GM20431 (cell line): ENCODE results near the gene PRKAG2.

Source experiments
- in situ Hi-C: fragments of 300-500 bp; cut with MseI, MboI; formaldehyde crosslinking; loops from one replicate; pipeline ENCODE4 v1.15.0; 2020; ENCODE audit warnings: low sequenced_read_pairs; ENCODE audit not compliant: unreplicated experiment

Gene PRKAG2

DNA sequence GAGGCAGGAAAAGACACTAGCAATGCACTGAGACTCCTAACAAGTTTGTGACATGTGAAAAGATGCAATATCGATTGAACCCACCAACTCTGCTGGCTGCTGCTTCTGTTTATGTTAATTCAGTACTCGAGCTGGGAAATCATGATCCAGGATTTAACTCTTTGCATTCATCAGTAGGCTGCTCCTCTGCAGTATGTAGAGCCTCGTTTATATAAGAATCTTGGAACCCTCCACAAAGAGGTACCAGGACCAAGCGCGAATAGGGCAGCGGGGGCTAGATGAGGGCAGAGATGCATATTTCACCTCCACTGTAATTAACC, 7.8 kb downstream of the PRKAG2 start:
- in situ Hi-C loops = no loop called here

DNA sequence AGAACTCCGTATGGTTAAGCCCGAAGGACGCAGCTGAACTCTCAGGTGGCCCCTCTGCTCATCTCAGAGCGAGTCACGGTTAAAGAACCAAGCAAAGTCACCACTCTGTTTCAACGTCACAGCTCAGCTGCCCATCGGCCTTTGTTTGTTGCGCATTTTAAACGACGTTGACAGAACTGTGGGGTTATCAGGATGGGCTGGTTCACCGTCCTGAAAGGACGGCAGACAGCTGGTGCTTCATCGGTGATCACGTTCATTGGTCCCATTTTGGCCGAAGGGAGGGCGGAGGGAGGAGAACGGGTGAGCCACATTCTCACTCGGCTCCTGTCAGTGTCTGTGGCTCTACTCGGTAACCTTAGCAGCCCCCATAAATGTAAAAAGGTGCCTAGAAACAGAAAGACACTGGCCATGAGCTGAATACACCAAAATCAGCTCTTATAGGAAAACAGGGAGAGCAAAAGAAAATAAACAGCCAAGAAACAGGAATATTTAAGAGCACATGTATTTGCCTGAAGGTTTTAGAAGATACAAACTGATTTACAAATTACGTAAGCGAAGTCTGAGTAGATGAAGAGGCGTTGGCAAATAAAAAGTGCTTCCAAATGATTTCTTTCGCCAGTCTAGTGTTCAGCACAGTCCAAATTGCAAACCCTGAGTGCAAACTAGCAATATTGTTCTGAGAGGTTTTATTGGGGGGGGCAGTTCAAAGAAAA, 8.4 kb downstream of the PRKAG2 start:
- in situ Hi-C loops = no loop called here

DNA sequence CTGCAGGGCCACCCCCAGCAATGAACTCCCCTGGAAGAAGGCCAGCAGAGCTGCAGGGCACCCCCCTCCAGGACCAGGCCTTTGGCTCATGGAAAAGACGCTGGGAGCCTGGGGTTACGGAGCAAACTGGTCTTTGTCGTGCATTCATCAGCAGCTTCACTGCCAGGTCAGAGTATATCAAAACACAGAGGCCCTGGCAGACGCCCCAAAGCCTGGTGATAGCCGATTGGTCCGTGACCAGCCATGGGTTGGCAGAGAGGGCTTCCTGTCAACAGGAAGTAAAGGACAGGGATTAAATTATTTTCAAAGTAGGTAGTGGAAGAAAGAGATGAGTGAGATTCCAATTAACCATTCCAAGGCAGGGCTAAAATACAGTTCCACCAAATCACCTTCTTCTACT, 9.0 kb downstream of the PRKAG2 start:
- in situ Hi-C loops = no loop called here

DNA sequence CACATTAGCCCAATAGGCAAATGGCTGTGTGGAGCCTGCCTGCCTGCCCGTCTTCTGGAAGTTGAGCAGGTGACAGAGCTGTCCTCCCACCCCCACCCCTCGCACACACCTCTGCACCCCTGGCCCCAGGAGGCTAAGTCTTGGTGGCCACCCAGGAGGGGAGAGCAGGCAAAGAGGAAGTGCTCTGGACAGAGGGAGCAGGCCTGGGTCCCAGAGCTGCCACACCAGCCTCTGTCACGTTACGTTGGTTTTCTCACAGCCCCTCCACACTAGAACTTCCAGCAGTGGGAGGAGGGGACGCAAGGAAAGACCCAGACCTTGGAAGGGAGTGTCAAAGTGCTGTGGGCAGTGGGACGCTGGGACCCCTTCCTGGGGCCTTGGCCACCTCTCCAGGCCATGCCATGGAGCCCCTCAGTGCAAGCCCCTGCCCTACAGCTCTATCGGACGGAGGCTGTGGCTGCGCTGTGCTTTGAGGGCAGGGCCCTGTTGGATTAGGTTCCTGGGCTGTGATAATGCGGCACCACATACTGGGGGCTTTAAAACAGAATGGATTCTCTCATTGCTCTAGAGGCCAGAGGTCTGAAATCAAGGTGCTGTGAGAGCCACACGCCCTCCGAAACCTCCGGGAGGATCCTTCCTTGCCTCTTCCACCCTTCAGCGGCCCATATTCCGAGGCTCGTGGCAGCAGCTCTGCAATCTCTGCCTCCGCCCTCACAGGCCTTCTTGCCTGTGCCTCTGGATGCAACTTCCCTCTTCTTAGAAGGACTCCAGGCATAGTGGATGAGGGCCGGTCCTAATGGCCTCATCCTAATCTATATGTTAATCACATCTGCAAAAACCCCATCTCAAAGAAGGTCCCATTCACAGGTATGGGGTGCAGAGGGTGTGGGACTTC, 9.9 kb downstream of the PRKAG2 start:
- in situ Hi-C loops = no loop called here

DNA sequence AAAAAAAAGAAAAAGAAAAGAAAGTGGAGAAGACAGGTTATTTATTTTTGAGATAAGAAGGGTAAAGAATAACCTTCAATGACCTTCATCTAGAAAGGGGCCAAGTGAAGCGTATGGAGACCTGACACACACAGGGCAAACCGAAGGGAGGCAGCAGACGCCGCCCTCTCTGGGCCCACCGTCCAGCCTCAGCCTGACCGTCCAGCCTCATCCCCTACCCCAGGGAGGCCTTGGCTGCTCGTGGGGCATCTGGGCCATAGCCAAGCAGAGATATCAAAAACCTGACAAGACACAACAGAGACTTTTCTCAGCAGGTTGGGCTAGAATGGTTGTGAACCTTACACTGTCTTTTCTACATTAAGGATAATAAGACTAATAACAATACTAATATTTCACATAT, 10.9 kb downstream of the PRKAG2 start:
- in situ Hi-C loops = no loop called here

DNA sequence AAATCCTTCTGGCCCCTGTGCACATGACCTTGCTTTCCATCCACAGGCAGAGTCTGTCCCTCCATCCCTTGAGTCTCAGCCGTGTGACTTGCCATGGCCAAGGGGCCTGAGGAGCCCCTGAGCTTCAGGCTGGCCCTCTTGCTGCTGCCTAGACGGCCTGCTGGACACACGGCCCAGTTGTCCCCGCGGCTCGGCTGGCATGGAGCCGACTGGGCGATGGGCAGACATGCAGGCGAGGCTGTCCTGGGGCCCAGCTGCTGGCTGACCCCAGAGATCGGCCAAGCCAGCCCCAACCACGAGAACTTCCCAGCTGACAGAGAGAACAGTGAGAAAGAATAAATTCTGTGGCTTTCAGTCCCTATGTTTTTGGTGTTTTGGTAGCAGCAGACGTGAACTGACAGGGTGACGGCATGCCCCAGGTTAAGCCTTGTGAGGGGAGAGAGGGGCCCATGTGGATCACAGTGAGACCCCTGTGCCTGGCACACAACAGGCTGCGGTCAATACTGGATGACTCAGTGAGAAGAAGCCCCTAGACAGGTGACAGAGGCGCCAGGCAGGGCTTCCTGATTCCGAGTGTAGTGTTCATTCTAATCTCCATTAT, 11.7 kb downstream of the PRKAG2 start:
- in situ Hi-C loops = no loop called here

DNA sequence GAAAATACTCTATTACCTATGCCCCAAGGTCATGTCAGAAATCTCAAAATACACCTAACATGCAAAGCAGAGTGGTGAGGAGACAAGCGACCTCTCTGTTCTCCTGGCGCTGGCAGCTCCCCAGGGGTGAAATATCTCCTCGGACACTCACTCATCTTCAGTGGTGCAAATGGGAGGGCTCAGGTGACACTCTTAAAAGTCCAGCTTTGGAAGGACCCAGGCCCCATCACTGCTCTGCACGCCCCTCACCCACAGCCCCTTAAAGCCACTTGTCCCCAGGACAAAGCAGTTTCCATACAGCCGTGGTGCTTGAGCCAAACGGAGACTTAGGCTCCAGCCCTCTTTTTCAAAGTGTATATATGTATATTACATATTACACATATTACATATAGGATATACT, 12.4 kb downstream of the PRKAG2 start:
- in situ Hi-C loops = no loop called here

DNA sequence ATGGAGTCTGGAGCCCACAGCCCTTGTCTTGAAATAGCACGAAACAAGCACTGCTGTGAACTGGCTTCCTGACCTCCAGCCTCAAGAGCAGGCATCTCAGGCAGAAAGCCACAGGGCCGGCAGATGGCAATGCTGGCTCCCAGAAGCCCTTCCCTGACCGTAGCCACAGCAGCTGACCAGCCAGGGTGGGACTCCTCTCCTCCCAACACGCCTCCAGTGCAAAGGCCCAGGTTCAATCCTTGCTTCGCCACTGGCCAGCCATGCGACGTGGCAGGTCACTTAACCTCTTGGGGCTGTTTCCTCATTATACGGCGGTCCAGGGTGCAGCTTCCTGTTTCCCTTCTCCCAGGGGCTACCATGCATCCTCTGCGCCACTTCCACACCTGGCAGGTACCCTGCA, 12.8 kb downstream of the PRKAG2 start:
- in situ Hi-C loops = no loop called here

DNA sequence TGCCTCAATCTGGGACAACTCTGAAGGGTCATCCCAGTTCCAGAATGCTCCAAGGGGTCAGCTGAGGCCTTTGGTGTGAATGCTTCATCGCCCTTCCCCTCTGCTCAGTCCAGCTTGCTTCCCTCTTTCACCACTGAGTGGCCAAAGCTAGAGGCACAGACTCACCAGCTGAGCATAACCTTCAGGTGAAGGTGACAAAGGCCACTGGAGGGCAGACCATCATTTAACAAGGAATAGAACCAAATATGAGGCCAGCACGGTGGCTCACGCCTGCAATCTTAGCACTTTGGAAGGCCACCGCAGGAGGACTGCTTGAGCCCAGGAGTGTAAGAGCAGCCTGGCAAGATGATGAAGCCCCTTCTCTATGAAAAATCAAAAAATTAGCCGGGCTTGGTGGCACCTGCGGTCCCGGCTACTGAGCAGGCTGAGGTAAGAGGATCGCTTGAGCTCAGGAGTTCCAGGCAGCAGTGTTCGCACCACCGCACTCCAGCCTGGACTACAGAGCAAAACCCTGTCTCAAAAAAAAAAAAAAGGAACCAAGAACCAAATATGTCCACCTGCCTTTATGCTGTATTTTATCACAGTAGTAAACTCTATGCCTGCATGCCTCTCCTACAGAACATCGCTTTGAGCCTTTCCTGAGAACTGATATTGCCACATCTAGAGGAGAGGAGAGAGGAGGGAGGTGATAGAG, 13.4 kb downstream of the PRKAG2 start:
- in situ Hi-C loops = no loop called here

DNA sequence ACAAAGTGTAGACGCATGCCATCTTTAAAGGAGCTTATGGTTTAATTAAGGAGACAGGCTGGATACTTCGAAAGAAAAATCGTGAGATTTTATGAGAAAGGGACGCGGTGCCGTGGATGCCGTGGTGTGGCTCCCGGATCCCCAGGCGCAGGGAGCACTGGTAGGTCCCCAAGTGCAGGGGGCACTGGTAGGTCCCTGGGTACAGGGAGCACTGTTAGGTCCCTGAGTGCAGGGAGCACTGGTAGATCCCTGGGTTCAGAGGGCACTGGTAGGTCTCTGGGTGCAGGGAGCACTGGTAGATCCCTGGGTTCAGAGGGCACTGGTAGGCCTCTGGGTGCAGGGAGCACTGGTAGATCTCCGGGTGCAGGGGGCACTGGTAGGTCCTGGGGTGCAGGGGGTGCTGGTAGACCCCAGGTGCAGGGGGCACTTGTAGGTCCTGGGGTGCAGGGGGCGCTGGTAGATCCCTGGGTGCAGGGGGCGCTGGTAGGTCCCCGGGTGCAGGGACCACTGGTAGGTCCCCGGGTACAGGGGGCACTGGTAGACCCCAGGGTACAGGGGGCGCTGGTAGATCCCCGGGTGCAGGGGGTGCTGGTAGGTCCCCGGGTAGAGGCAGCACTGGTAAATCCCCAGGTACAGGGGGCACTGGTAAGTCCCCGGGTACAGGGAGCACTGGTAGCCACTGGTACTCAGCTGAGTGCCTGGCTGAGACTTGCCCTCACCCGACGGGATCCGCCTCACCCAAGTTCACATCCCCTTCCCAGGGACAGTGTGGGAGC, 14.1 kb downstream of the PRKAG2 start:
- in situ Hi-C loops = no loop called here

DNA sequence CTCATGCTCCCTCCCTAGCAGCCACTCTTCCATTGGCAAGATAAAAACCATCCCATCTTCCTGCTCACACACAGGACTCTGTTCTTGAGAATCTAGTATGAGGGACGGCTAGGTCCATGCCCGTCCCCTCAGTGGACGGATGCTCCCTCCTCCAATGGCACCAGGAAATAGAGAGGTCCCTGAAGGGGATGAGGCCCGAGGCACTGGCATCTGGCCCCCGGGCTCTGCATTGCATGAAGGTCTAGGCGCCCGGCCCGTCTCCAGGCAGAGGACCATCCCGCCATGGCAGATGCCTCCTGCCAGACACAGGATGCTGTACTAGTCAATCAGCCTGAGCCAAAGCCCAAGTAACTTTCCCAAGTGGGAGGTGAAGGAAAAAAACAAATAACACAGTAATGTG, 15.0 kb downstream of the PRKAG2 start:
- in situ Hi-C loops = no loop called here

DNA sequence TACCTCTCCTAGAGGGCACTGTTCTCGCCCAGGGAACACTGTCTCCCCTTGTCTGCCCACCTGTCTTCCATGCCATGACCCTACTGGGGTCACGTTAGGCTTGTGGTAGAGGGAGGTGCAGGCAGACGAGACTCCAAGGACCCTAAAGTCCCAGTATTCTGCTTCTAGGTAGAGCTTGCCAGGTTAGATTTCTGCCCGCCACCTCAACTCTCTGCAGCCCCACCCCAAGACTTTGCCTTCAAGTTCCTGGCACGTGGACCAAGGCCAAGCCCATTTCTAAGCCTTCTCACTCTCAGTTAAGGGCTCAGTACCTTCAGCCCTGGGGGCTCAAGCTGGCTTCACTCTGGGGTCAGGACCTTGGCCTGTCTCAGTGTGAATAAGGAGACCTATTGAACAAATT, 16.1 kb downstream of the PRKAG2 start:
- in situ Hi-C loops = no loop called here

DNA sequence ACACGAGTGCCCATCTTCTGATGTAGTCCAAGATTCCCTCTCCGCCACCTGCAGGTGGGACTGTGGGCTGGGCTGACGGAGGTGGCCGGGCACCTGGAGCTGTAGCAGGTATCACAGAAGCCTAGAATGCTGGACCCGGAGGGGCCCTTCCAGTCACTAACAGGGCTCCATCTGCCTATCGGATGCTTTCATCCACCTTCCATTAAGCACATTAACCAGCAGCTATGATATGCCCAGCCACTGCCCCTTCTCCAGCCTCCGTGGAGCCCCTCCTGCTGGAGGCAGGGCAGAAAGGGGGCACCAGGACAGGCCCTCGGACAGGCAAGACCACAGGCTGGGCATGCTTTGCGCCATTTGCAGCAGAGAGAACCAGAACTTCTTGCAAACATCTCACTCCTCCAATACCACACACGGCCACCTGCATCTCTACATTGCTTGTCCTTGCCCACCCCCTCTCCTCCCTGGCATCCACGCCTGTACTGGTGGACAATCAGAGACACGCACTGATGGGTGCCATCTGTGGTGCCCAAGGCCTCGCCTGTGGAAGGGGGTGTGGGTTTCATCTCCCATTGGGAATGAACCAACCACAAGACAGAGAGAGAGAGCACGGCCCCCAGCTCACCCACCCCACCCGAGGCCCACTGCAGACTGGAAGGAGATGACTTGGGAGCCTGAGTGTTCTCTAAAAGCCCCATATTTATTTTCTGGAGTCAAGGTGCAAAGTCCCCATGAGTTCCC, 16.8 kb downstream of the PRKAG2 start:
- in situ Hi-C loops = no loop called here

DNA sequence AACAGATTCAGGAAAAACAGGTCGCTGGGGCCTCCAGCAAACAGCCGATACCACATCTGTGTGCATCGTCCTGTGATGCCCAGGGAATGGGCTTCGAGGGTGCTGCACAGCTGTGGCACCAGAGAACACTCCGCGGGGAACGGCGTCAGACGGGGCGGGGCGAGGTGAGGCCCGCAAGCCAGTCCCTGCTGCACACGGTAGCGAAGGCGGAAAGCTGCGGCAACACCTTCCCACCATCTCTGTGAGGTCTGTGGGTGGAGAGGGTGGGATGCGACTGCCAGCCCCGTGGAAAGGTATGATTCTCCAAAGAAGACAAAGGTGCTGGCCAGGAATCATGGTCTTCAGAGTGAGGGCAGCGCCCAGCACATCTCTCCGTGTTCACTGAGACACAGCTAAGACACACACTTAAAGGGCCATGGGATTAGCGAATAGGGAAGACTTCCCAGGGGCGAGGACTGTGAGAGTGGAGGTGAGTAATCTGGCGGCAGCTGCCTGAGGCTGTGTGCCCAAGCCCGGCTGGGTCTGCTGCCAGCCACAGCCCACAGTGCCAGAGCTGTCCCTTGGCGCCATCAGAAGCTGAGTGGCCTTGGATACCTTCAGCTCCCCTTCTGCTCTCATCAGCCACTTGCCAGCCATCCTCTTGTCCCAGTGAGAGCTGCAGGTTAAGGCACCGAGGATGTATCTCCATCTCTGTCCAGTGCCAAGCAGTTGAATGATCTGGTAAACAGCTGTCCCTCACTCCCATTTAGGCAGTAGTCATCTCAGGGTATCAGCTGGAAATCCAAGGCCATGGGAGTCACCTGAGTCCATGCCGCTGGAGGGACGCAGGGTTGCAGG, 17.6 kb downstream of the PRKAG2 start:
- in situ Hi-C loops = no loop called here

DNA sequence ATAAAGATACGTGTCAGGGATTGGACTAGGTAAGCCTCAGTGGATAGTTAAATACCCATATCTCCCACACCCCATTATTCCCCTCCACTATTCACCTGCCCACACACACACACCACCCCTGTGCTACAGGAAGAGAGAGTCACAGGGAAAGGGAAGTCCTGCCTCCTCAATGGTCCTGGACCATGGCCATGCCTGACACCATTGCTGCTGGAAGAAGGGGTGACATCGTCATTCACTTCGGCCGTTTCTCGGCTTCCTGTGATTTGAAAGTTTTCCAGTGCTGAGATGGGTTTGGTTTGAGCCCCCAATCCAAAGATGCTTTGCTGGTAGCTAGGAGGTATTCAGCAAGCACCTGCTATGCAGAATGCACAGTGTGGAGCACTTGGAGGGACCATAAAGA, 18.5 kb downstream of the PRKAG2 start:
- in situ Hi-C loops = no loop called here

DNA sequence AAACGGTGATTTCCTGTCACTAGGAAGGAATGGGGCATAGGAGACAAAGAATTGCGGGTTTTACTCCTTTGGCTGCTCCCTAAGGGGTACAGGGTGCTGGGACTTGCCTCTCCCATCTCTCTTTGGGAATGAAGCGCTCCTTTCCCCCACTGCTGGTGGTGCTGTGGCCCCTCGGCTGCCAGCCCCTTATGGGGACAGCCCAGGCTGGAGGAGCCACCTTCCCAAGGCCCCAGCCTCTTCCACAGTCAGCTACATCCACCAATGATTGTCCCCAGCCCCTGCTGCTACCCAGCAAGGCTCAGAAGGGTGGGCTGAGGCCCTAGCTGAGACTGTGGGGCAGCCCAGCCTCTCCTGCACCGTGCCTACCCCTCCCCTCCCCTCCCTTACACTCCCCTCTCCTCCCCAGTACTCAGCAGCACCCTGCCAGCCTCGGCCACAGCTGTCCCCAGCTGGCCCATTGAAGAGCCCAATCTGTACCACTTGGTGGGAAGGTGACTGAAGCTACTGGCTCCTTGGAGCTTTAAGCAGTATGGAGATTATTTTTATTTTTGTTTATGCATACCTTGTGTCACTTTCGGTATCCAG, 19.0 kb downstream of the PRKAG2 start:
- in situ Hi-C loops = no loop called here

DNA sequence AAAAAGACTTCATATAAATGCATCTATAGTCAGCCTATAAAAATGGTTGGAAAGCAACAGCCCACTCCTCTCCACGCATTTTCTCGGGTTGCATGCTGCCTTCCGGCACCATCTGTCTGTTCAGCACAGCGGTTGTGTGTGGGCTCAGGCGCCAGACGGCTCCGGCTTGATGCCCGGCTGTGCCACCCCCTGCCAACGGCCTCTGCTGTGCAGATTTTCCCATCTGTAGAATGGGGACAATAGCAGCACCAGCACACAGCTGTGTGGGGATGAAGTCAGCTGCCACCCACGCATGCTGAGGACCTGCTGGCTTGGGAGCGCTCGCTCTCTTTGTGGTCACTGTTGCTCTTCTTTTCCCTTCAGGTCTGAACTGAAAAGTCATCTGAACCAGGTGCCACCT, 19.5 kb downstream of the PRKAG2 start:
- in situ Hi-C loops = no loop called here

DNA sequence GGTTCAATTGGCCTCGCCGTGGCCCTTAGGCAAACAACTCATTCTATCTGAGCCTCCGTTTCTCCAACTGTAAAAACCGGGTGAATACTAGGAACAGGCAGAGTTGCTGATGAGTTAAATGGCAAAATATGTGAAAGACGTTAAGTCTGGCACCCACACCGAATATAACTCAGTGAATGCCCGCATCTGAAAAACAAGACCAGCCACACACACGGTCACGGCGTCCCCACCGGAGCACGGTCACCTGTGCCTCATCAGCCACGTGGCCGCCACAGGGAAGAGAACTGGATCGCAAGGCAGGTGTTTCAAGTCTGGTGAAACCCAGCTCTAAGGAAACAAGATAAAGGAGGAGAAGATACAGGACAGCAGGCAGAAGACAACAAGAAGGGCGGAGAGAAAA, 20.4 kb downstream of the PRKAG2 start:
- in situ Hi-C loops = no loop called here
